ENCODE results near the gene CETP.

GRCh38 chr16:56967733-56968132 lies 6.0 kb downstream of the CETP start:
- TF ChIP-seq POLR2A (IDR thresholded peaks at IDR 0.05; ENCODE audit: low read depth, low read length) (no peak), POLR2AphosphoS5 (IDR thresholded peaks at IDR 0.05; ENCODE audit: low read depth, low read length) (no peak), TAF1 (IDR thresholded peaks at IDR 0.05; ENCODE audit: borderline replicate concordance, low read depth, low read length) (no peak)

Data from GM12892 (cell line).